IMR-90 (cell line): ENCODE measurements around the gene CUL7. TPM values are rescaled to one million over a fixed set of nuclear protein-coding genes. Genes with fewer than 3 reads are reported as not detected.

Source experiments
- ATAC-seq: fragments of 200-7000 bp; cut with Tn5 transposase; 2 replicates; pipeline ENCODE4 v1.9.1; 2020; ENCODE audit warnings: low read depth, mild to moderate bottlenecking, moderate library complexity
- BruUV-seq: library from RNA; stranded (reverse); fragments of 400-500 nt; replicated peaks from 2 replicates; lab custom pipeline; 2021; lab: Mats Ljungman, UMichigan
- CTCF ChIA-PET: fragments of 300-600 bp; formaldehyde crosslinking; extraction: SDS; loops from one replicate; lab custom pipeline; 2021; ENCODE audit warnings: antibody characterized with exemption; lab: Yijun Ruan, JAX
- POLR2A ChIA-PET: fragments of 300-600 bp; sonication (Branson Sonifier 250); formaldehyde crosslinking; loops from one replicate; lab custom pipeline; 2022; ENCODE audit warnings: antibody characterized with exemption; ENCODE audit not compliant: unreplicated experiment; lab: Charles Lee
- DNase-seq: peaks from one replicate; pipeline ENCODE4 v3.0.0; 2013
- H2AFZ ChIP-seq: replicated peaks from 2 replicates; pipeline ENCODE3; 2013; ENCODE audit warnings: low read length, mild to moderate bottlenecking; ENCODE audit not compliant: poor library complexity
- H2AK5ac ChIP-seq: 2 replicates; pipeline ENCODE4 v1.6.1; 2013; ENCODE audit warnings: low read depth, low read length, inconsistent platforms
- H2AK9ac ChIP-seq: replicated peaks from 2 replicates; pipeline ENCODE3; 2013; ENCODE audit warnings: mild to moderate bottlenecking, low read depth, low read length, moderate library complexity; ENCODE audit not compliant: poor library complexity
- H2BK120ac ChIP-seq: 2 replicates; pipeline ENCODE4 v1.6.1; 2013; ENCODE audit warnings: low read depth, low read length, inconsistent platforms
- H2BK15ac ChIP-seq: 3 replicates; pipeline ENCODE4 v1.6.1; 2013; ENCODE audit warnings: low read depth, low read length, inconsistent platforms
- H2BK20ac ChIP-seq: 2 replicates; pipeline ENCODE4 v1.6.1; 2013; ENCODE audit warnings: low read depth, mild to moderate bottlenecking, inconsistent platforms, low read length, moderate library complexity
- H2BK5ac ChIP-seq: 2 replicates; pipeline ENCODE4 v1.6.1; 2013; ENCODE audit warnings: mild to moderate bottlenecking, low read depth, low read length, inconsistent platforms; ENCODE audit not compliant: poor library complexity, severe bottlenecking
- H3K14ac ChIP-seq: replicated peaks from 2 replicates; pipeline ENCODE4 v1.6.1; 2013; ENCODE audit warnings: low read depth, low read length, inconsistent platforms
- H3K18ac ChIP-seq: 2 replicates; pipeline ENCODE4 v1.6.1; 2013; ENCODE audit warnings: low read depth, low read length, control low read depth
- H3K23ac ChIP-seq: 2 replicates; pipeline ENCODE4 v1.6.1; 2013; ENCODE audit warnings: low read depth, low read length, inconsistent platforms
- H3K27ac ChIP-seq: 2 replicates; pipeline ENCODE4 v1.5.1; 2013; ENCODE audit warnings: mild to moderate bottlenecking, control low read depth, low read length; ENCODE audit not compliant: insufficient read depth
- H3K27me3 ChIP-seq: 2 replicates; pipeline ENCODE4 v1.6.1; 2013; ENCODE audit warnings: low read length; ENCODE audit not compliant: control insufficient read depth, insufficient read depth
- H3K36me3 ChIP-seq: 2 replicates; pipeline ENCODE4 v1.6.1; 2013; ENCODE audit warnings: low read length, mixed read lengths; ENCODE audit not compliant: control insufficient read depth, insufficient read depth
- H3K4ac ChIP-seq: 2 replicates; pipeline ENCODE4 v1.6.1; 2013; ENCODE audit warnings: low read depth, low read length, inconsistent platforms
- H3K4me1 ChIP-seq: 2 replicates; pipeline ENCODE4 v1.6.1; 2013; ENCODE audit warnings: low read length, mixed read lengths; ENCODE audit not compliant: control insufficient read depth, insufficient read depth
- H3K4me2 ChIP-seq: 2 replicates; pipeline ENCODE4 v1.6.1; 2013; ENCODE audit warnings: low read depth, mild to moderate bottlenecking, control low read depth, low read length, moderate library complexity
- H3K4me3 ChIP-seq: 2 replicates; pipeline ENCODE4 v1.5.1; 2013; ENCODE audit warnings: low read depth, mild to moderate bottlenecking, control low read depth, low read length, moderate library complexity; ENCODE audit not compliant: insufficient read depth
- H3K56ac ChIP-seq: 2 replicates; pipeline ENCODE4 v1.6.1; 2013; ENCODE audit warnings: low read length, inconsistent platforms; ENCODE audit not compliant: insufficient read depth; ENCODE audit errors: extremely low read depth
- H3K79me1 ChIP-seq, 2 experiments: 2 replicates each; pipeline ENCODE4 v1.6.1; 2013; ENCODE audit warnings: low read length in 2 of 2, inconsistent platforms in 1 of 2, low read depth in 1 of 2
- H3K9ac ChIP-seq: 2 replicates; pipeline ENCODE4 v1.6.1; 2013; ENCODE audit warnings: low read depth, low read length, control low read depth
- H3K9me1 ChIP-seq: 2 replicates; pipeline ENCODE4 v1.6.1; 2013; ENCODE audit warnings: low read length, inconsistent platforms; ENCODE audit not compliant: insufficient read depth
- H3K9me3 ChIP-seq: 2 replicates; pipeline ENCODE4 v1.6.1; 2013; ENCODE audit warnings: low read length; ENCODE audit not compliant: control insufficient read depth, insufficient read depth
- H4K20me1 ChIP-seq: 2 replicates; pipeline ENCODE4 v1.6.1; 2013; ENCODE audit warnings: low read length, inconsistent platforms; ENCODE audit not compliant: insufficient read depth
- H4K5ac ChIP-seq: 2 replicates; pipeline ENCODE4 v1.6.1; 2013; ENCODE audit warnings: mild to moderate bottlenecking, low read depth, low read length, control low read depth
- H4K8ac ChIP-seq, 2 experiments: 2 replicates each; pipeline ENCODE4 v1.6.1; 2013; ENCODE audit warnings: low read depth in 2 of 2, low read length in 2 of 2, control low read depth in 1 of 2, inconsistent platforms in 1 of 2
- H4K91ac ChIP-seq: 2 replicates; pipeline ENCODE4 v1.6.1; 2013; ENCODE audit warnings: low read depth, low read length, inconsistent platforms; ENCODE audit not compliant: insufficient read depth
- BHLHE40 ChIP-seq: fragments of 150-350 bp; IDR thresholded peaks from 2 replicates; pipeline ENCODE4 v1.6.1; 2016; ENCODE audit warnings: mild to moderate bottlenecking, low read depth, low read length
- CEBPB ChIP-seq: IDR thresholded peaks from 2 replicates; pipeline ENCODE4 v1.6.1; 2012; ENCODE audit warnings: low read depth, low read length, improper control_type of control experiment
- CHD1 ChIP-seq: IDR thresholded peaks from 2 replicates; pipeline ENCODE4 v1.6.1; 2012; ENCODE audit warnings: low read depth, low read length, improper control_type of control experiment
- ELK1 ChIP-seq: fragments of 150-350 bp; IDR thresholded peaks from 2 replicates; pipeline ENCODE4 v1.6.1; 2016; ENCODE audit warnings: low read depth, mild to moderate bottlenecking, low read length, moderate library complexity, borderline replicate concordance
- FOS ChIP-seq: fragments of 150-350 bp; IDR thresholded peaks from 2 replicates; pipeline ENCODE4 v1.6.1; 2016; ENCODE audit warnings: low read depth, low read length
- MAFK ChIP-seq: IDR thresholded peaks from 2 replicates; pipeline ENCODE4 v1.6.1; 2012; ENCODE audit warnings: low read depth, low read length, improper control_type of control experiment
- MAZ ChIP-seq: IDR thresholded peaks from 2 replicates; pipeline ENCODE4 v1.6.1; 2012; ENCODE audit warnings: low read depth, mild to moderate bottlenecking, low read length, improper control_type of control experiment, moderate library complexity, borderline replicate concordance
- MXI1 ChIP-seq: IDR thresholded peaks from 2 replicates; pipeline ENCODE4 v1.6.1; 2012; ENCODE audit warnings: low read depth, mild to moderate bottlenecking, low read length, moderate library complexity, borderline replicate concordance
- NFE2L2 ChIP-seq: fragments of 150-350 bp; IDR thresholded peaks from 2 replicates; pipeline ENCODE4 v1.6.1; 2016; ENCODE audit warnings: low read depth, mild to moderate bottlenecking, low read length
- POLR2A ChIP-seq: IDR thresholded peaks from 2 replicates; pipeline ENCODE4 v1.6.1; 2012; ENCODE audit warnings: mild to moderate bottlenecking, low read depth, low read length
- RAD21 ChIP-seq: IDR thresholded peaks from 2 replicates; pipeline ENCODE4 v1.6.1; 2012; ENCODE audit warnings: low read length, improper control_type of control experiment
- RCOR1 ChIP-seq: IDR thresholded peaks from 2 replicates; pipeline ENCODE4 v1.6.1; 2012; ENCODE audit warnings: mild to moderate bottlenecking, low read length, improper control_type of control experiment; ENCODE audit not compliant: insufficient replicate concordance
- RFX5 ChIP-seq: IDR thresholded peaks from 2 replicates; pipeline ENCODE4 v1.8.0; 2012; ENCODE audit warnings: low read depth, mild to moderate bottlenecking, low read length, moderate library complexity
- SMC3 ChIP-seq: fragments of 150-350 bp; IDR thresholded peaks from 2 replicates; pipeline ENCODE4 v1.6.1; 2016; ENCODE audit warnings: low read depth, mild to moderate bottlenecking, antibody characterized with exemption, low read length, moderate library complexity
- WGBS, 2 experiments: methylation state at CpG; one replicate each; pipeline versions ENCODE4 v1.1.5 to v1.1.7; 2013; ENCODE audit warnings: missing lambda C conversion rate in 2 of 2; ENCODE audit not compliant: insufficient read length in 1 of 2; ENCODE audit errors: extremely low coverage in 2 of 2; 5-methylcytosine and 5-hydroxymethylcytosine counted together
- dilution Hi-C: fragments of 300-500 bp; cut with HindIII; formaldehyde crosslinking; loops from one replicate; pipeline ENCODE4 v1.14.3; 2018; ENCODE audit warnings: low sequenced_read_pairs; ENCODE audit not compliant: unreplicated experiment
- in situ Hi-C: fragments of 300-500 bp; cut with MboI; formaldehyde crosslinking; loops from 3 replicates; pipeline ENCODE4 v1.14.3; 2019; ENCODE audit warnings: low sequenced_read_pairs, inconsistent platforms, mixed read lengths
- intact Hi-C: fragments of 100-400 bp; cut with micrococcal nuclease; formaldehyde crosslinking; loops from 2 replicates; pipeline ENCODE4 v1.10.0; 2022
- polyA plus RNA-seq, 3 experiments: library from polyadenylated mRNA; depleted of rRNA; stranded (reverse); fragments of >200 nt; gene quantifications; 2 replicates each; pipeline ENCODE4 v1.2.3, GENCODE V29; 2012; ENCODE audit warnings: low replicate concordance in 1 of 3
- total RNA-seq: library from RNA; depleted of rRNA; stranded (reverse); fragments of >200 nt; gene quantifications from 2 replicates; pipeline ENCODE4 v1.2.3, GENCODE V29; 2012
- TF ChIP-seq, protein P1 (sequence below): conservative IDR thresholded peaks from 2 replicates; pipeline ENCODE4 v1.5.1; 2012; ENCODE audit warnings: mild to moderate bottlenecking, low read depth, low read length, improper control_type of control experiment
- TF ChIP-seq, protein P2 (sequence below): fragments of 150-350 bp; IDR thresholded peaks from 2 replicates; pipeline ENCODE4 v1.6.1; 2017; ENCODE audit warnings: mild to moderate bottlenecking, antibody characterized with exemption, low read length, low read depth

CUL7 gene
- total and polyA plus RNA-seq, 2 of the 4 experiments (the other 2 are of a cell fraction), result 38.0 to 39.3 TPM

DNA sequence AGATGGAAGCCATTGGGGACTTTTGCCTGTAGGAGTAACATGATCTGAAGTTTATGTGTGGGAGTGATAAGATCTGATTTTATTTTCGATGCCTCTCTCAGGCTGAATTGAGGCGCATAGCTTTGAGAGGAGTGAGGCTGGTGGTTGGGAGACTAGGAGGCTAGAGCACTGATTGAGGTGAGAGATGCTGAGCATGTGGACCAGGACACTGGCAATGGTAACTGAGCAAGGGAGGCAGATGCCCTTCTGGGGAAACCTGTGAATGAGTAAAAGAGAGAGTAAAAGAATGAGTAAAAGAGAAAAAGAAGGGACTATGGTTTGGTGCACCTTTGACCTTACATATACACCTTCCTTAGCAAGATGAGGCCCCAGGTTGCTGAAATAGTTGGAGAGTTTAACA is 29.2 kb downstream of the CUL7 start:
- ChIA-PET POLR2A (no interaction called here), CTCF (interaction anchor here (1.2 kb wide), 1 partner anchor 23 kb away, joined by 3 read pairs; no protein-coding TSS in a partner anchor)
- H3K79me1 ChIP-seq, result peaks cover 29 to 58% of the 10 kb centered on the region in 2 experiments
- H2AK9ac ChIP-seq, result no peak overlapping the region
- H3K18ac ChIP-seq, result no peak overlapping the region
- no peak overlapping the region for H2BK120ac ChIP-seq
- H2BK15ac ChIP-seq, result no peak overlapping the region
- H4K20me1 ChIP-seq, result peaks cover 17% of the 10 kb centered on the region
- no peak overlapping the region for H4K91ac ChIP-seq
- no peak overlapping the region for H2BK20ac ChIP-seq
- no peak overlapping the region for H3K4ac ChIP-seq
- in situ Hi-C loops, result no loop called here
- H3K4me3 ChIP-seq, result no peak overlapping the region
- 100% methylated on average over 1 of the region's 2 CpGs; no CpG with 5 or more reads in 1 of the 2 experiments for WGBS, 2 experiments
- peaks cover 9% of the 10 kb centered on the region for H3K4me1 ChIP-seq
- H2AK5ac ChIP-seq, result no peak overlapping the region
- dilution Hi-C loops, result no loop called here
- ATAC-seq (no peak), DNase-seq (no peak)
- peak overlapping the region; percentile 32; the same call in 1 of the 2 replicates for H3K23ac ChIP-seq
- no peak overlapping the region for H3K56ac ChIP-seq
- no peak overlapping the region for H3K27ac ChIP-seq
- H3K9me1 ChIP-seq, result 0 out of 2 replicates have a peak, but pooled peaks cover 4% of the 10 kb centered on the region
- no peak overlapping the region for H2AFZ ChIP-seq
- H3K36me3 ChIP-seq, result peaks cover 53% of the 10 kb centered on the region
- no peak overlapping the region for H3K4me2 ChIP-seq
- no peaks in the 10 kb centered on the region for H3K27me3 ChIP-seq
- no peak overlapping the region for H3K9ac ChIP-seq
- no peaks in the 10 kb centered on the region for H3K9me3 ChIP-seq
- no TSS peak for BruUV-seq
- intact Hi-C loops, result no loop called here
- H3K14ac ChIP-seq, result no peak overlapping the region
- no peak overlapping the region for H2BK5ac ChIP-seq
- H4K5ac ChIP-seq, result no peak overlapping the region
- peak overlapping the region in 1 of 2 experiments; percentile 11; a peak in 1 of 4 replicates for H4K8ac ChIP-seq
- TF ChIP-seq, protein P1, sequence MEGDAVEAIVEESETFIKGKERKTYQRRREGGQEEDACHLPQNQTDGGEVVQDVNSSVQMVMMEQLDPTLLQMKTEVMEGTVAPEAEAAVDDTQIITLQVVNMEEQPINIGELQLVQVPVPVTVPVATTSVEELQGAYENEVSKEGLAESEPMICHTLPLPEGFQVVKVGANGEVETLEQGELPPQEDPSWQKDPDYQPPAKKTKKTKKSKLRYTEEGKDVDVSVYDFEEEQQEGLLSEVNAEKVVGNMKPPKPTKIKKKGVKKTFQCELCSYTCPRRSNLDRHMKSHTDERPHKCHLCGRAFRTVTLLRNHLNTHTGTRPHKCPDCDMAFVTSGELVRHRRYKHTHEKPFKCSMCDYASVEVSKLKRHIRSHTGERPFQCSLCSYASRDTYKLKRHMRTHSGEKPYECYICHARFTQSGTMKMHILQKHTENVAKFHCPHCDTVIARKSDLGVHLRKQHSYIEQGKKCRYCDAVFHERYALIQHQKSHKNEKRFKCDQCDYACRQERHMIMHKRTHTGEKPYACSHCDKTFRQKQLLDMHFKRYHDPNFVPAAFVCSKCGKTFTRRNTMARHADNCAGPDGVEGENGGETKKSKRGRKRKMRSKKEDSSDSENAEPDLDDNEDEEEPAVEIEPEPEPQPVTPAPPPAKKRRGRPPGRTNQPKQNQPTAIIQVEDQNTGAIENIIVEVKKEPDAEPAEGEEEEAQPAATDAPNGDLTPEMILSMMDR, result no peak
- TF ChIP-seq RFX5 (no peak), MXI1 (no peak), SMC3 (no peak), RAD21 (no peak), NFE2L2 (no peak), MAFK (no peak), BHLHE40 (no peak), FOS (no peak), CHD1 (no peak), ELK1 (no peak), CEBPB (no peak), POLR2A (no peak), RCOR1 (no peak), MAZ (no peak)
- TF ChIP-seq, protein P2, sequence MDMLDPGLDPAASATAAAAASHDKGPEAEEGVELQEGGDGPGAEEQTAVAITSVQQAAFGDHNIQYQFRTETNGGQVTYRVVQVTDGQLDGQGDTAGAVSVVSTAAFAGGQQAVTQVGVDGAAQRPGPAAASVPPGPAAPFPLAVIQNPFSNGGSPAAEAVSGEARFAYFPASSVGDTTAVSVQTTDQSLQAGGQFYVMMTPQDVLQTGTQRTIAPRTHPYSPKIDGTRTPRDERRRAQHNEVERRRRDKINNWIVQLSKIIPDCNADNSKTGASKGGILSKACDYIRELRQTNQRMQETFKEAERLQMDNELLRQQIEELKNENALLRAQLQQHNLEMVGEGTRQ, result no peak
